Mesendoderm (in vitro differentiated cells): ENCODE results near the gene MATCAP1.

Source experiments
- DNase-seq: peaks from one replicate; pipeline ENCODE4 v3.0.0; 2013
- H2AK5ac ChIP-seq: 2 replicates; pipeline ENCODE4 v1.6.1; 2013; ENCODE audit warnings: low read length, inconsistent platforms
- H2BK120ac ChIP-seq: 2 replicates; pipeline ENCODE4 v1.6.1; 2013; ENCODE audit warnings: low read depth, mild to moderate bottlenecking, low read length, moderate library complexity, mixed read lengths
- H2BK15ac ChIP-seq: replicated peaks from 2 replicates; pipeline ENCODE4 v1.6.1; 2013; ENCODE audit warnings: low read depth, mild to moderate bottlenecking, moderate library complexity
- H2BK5ac ChIP-seq: 2 replicates; pipeline ENCODE4 v1.6.1; 2013; ENCODE audit warnings: low read length, inconsistent platforms
- H3K18ac ChIP-seq: 2 replicates; pipeline ENCODE4 v1.6.1; 2013; ENCODE audit warnings: mild to moderate bottlenecking, low read length, mixed read lengths
- H3K23ac ChIP-seq: one replicate; pipeline ENCODE4 v1.6.1; 2013; ENCODE audit warnings: low read length
- H3K27ac ChIP-seq: 2 replicates; pipeline ENCODE4 v1.5.1; 2013; ENCODE audit warnings: low read depth, mild to moderate bottlenecking, inconsistent platforms, low read length, moderate library complexity
- H3K27me3 ChIP-seq: 2 replicates; pipeline ENCODE4 v1.6.1; 2013; ENCODE audit warnings: low read length, control low read depth, mild to moderate bottlenecking, inconsistent platforms; ENCODE audit not compliant: insufficient read depth, poor library complexity
- H3K36me3 ChIP-seq: 2 replicates; pipeline ENCODE4 v1.6.1; 2013; ENCODE audit warnings: low read length, inconsistent platforms; ENCODE audit not compliant: control insufficient read depth, insufficient read depth
- H3K4ac ChIP-seq: one replicate; pipeline ENCODE4 v1.6.1; 2013; ENCODE audit warnings: low read depth, mild to moderate bottlenecking, low read length, moderate library complexity
- H3K4me1 ChIP-seq: 2 replicates; pipeline ENCODE4 v1.6.1; 2013; ENCODE audit warnings: low read depth, low read length, inconsistent platforms; ENCODE audit not compliant: control insufficient read depth
- H3K4me2 ChIP-seq: 2 replicates; pipeline ENCODE4 v1.6.1; 2013; ENCODE audit warnings: low read length
- H3K4me3 ChIP-seq: 2 replicates; pipeline ENCODE4 v1.5.1; 2013; ENCODE audit warnings: mild to moderate bottlenecking, low read length
- H3K56ac ChIP-seq: one replicate; pipeline ENCODE4 v1.6.1; 2013; ENCODE audit warnings: low read length
- H3K79me1 ChIP-seq: 2 replicates; pipeline ENCODE4 v1.6.1; 2013; ENCODE audit warnings: low read length, inconsistent platforms
- H3K79me2 ChIP-seq: 2 replicates; pipeline ENCODE4 v1.6.1; 2013; ENCODE audit warnings: mild to moderate bottlenecking, low read length; ENCODE audit not compliant: control insufficient read depth, insufficient read depth
- H3K9ac ChIP-seq: 2 replicates; pipeline ENCODE4 v1.6.1; 2013; ENCODE audit warnings: low read length, inconsistent platforms
- H4K5ac ChIP-seq: one replicate; pipeline ENCODE4 v1.6.1; 2013; ENCODE audit warnings: low read length
- H4K8ac ChIP-seq: one replicate; pipeline ENCODE4 v1.6.1; 2013; ENCODE audit warnings: low read depth, mild to moderate bottlenecking, control low read depth, low read length, moderate library complexity
- WGBS: extraction: QIAGEN DNeasy Blood & Tissue Kit; methylation state at CpG from one replicate; pipeline ENCODE4 v1.1.7; 2013; ENCODE audit warnings: low lambda C conversion rate, missing lambda C conversion rate; ENCODE audit not compliant: insufficient coverage; ENCODE audit errors: extremely low coverage; 5-methylcytosine and 5-hydroxymethylcytosine counted together

Gene MATCAP1

DNA sequence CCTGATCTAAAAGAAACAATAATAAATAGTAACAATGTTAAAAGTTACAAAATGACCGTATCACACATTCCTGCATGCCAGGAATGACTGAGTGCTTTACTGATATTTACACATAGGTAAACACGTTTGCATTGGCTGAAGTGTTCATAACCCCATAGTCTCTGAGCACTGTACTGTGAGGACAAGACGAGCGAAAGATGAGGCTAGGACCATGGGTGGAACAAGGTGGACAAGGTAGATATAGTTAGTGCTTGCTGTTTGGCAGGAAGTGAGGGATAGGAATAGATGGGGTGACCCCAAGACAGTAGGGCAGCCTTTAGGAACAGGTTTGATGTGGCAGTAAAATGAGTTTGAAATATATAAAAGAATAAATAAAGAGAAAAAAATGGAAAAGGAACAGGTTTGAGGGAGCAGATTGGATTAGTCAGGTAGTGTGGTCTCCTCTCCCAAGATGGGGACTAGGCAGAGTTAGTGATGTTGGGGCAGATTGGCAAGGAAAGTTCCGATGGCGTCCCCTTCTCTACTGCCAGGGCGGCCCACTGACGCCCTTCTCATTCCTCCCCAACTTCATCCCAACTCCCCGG is 7.7 kb upstream of the MATCAP1 start:
- H3K4me3 ChIP-seq, result no peak overlapping the region

DNA sequence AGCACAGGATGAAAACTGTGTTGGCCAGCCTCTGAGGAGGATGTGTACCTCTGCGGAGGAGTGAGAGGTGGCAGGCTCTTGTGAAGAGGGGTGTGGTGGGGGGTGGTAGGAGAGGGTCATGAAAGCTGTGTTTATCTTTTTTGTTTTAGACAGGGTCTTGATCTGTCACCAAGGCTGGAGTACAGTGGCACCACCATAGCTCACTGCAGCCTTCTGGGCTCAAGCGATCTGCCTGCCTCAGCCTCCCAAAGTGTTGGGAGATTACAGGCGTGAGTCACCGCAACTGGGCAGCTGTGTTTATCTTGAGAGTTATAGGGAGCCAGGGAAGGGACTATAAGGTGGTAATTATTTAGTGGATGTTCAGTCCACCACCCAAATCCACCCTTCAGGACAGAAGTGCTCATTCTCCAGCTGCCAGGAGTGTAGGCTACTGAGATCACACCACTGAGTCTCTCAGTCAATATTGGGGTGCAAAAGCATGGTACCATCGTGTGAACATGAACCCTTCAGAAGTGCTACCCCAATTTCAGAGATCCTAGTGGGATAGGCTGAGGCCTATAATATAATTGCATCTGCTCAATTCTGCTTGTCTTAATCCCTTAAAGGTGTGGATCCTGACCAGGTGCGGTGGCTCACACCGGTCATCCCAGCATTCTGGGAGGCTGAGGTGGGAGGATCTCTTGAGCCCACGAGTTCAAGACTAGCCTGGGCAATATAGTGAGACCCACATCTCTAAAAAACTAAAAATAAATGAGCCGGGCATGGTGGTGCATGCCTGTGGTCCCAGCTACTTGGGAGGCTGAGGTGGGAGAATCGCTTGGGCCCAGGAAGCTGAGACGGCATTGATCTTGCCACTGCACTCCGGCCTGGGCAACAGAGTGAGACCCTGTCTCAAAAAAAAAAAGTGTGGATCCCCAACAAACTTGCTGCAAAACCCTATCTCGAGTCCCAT is 7.0 kb upstream of the MATCAP1 start:
- WGBS, result no CpG with 5 or more reads among the region's 13 CpGs
- no peak overlapping the region for H2BK15ac ChIP-seq
- no peak overlapping the region for H3K23ac ChIP-seq
- peaks cover 16% of the 10 kb centered on the region for H3K79me1 ChIP-seq
- no peak overlapping the region for H4K5ac ChIP-seq
- no peak overlapping the region for H3K4me3 ChIP-seq
- H4K8ac ChIP-seq, result no peak overlapping the region
- peaks cover 24% of the 10 kb centered on the region for H3K79me2 ChIP-seq
- H2BK120ac ChIP-seq, result no peak overlapping the region
- peak overlapping the region; percentile 60 for H3K56ac ChIP-seq
- no peak overlapping the region for H3K18ac ChIP-seq
- H3K4ac ChIP-seq, result no peak overlapping the region
- DNase-seq, result no peak
- no peak overlapping the region for H2AK5ac ChIP-seq
- H3K36me3 ChIP-seq, result peaks cover 10% of the 10 kb centered on the region
- H3K4me2 ChIP-seq, result no peak overlapping the region
- peaks cover 3% of the 10 kb centered on the region for H3K4me1 ChIP-seq
- no peak overlapping the region for H2BK5ac ChIP-seq
- H3K27ac ChIP-seq, result no peak overlapping the region
- no peaks in the 10 kb centered on the region for H3K27me3 ChIP-seq
- H3K9ac ChIP-seq, result no peak overlapping the region

More for the DNA sequence above, 7.7 kb upstream of the MATCAP1 start:
- no peak overlapping the region for H3K18ac ChIP-seq
- H2BK15ac ChIP-seq, result no peak overlapping the region
- no peak overlapping the region for H2BK5ac ChIP-seq
- H3K4me1 ChIP-seq, result peaks cover 3% of the 10 kb centered on the region
- peak overlapping the region; percentile 28 for H3K9ac ChIP-seq
- peaks cover 16% of the 10 kb centered on the region for H3K79me1 ChIP-seq
- H3K79me2 ChIP-seq, result peaks cover 24% of the 10 kb centered on the region
- no peak for DNase-seq
- H3K27me3 ChIP-seq, result no peaks in the 10 kb centered on the region
- peak overlapping the region; percentile 11 for H2AK5ac ChIP-seq
- peaks cover 17% of the 10 kb centered on the region for H3K36me3 ChIP-seq
- H2BK120ac ChIP-seq, result no peak overlapping the region
- WGBS, result no CpG with 5 or more reads among the region's 9 CpGs
- no peak overlapping the region for H3K27ac ChIP-seq
- H3K56ac ChIP-seq, result peak overlapping the region; percentile 73
- H4K8ac ChIP-seq, result no peak overlapping the region
- H3K23ac ChIP-seq, result no peak overlapping the region
- H3K4ac ChIP-seq, result no peak overlapping the region
- H4K5ac ChIP-seq, result peak overlapping the region; percentile 21
- peak overlapping the region; percentile 21 for H3K4me2 ChIP-seq

DNA sequence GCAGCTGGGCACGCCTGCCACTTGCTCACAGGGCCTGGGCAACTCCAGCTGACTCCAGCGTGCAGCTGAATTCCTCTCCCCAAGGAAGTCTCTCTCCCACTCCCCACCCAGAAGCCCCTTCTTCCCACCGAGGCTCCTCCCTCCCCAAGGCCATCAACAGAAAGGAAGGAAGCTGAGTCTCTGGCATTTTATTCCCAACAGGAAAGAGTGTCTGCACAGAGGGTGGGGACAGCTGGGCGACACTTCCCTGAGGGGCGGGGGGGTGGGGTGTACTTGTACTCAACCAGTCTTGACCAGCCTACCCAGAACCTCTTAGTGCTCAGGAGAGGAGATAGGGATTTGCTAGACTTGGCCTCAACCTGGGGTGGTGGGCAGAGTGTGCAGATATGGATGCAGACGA is 6.3 kb upstream of the MATCAP1 start, which contains the start of gene EXOC3L1:
EXOC3L1 (minus strand) TSS at position 96 of the 400 bp plus-strand sequence. CDS start 460 bp downstream, outside the sequence.
- Histone ChIP-seq H4K5ac (no peak within 1 kb of the TSS), H3K23ac (no peak within 1 kb of the TSS), H4K8ac (no peak within 1 kb of the TSS), H3K27ac (no peak within 1 kb of the TSS), H3K4ac (no peak within 1 kb of the TSS), H3K9ac (peak within 1 kb of the TSS; percentile 19), H3K18ac (no peak within 1 kb of the TSS), H3K36me3 (peaks cover 6% of the 10 kb centered on the region), H3K4me3 (no peak within 1 kb of the TSS), H2BK120ac (no peak within 1 kb of the TSS), H2BK5ac (no peak within 1 kb of the TSS), H3K4me1 (peaks cover 3% of the 10 kb centered on the region), H3K56ac (peak within 1 kb of the TSS; percentile 67), H3K27me3 (no peaks in the 10 kb centered on the region), H2BK15ac (no peak within 1 kb of the TSS), H3K4me2 (no peak within 1 kb of the TSS), H3K79me1 (peaks cover 16% of the 10 kb centered on the region), H2AK5ac (no peak within 1 kb of the TSS), H3K79me2 (peaks cover 24% of the 10 kb centered on the region)
- WGBS, result no CpG with 5 or more reads among the region's 6 CpGs
- DNase-seq, result peak; percentile 54

DNA sequence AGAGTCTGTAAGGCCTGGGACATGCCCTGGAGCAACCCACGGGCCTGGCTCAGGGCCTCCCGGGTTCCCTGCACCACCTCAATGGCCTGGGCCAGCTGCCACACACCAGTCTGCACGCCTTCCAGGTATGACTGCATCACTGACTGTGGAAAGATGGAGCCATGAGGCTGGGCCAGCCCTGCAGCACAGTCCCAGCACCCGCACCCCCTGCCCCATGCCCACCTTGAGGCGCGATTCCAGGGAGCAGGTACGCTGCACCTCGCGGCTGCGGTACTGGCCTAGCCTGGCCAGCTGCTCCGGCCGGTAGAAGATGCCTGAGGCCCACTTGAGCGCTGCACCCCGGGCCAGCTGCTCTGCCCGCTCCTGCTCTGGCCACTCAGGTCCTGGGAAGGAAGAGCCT is 5.0 kb upstream of the MATCAP1 start:
- no peak for DNase-seq
- no peak overlapping the region for H2AK5ac ChIP-seq
- H3K79me1 ChIP-seq, result peaks cover 9% of the 10 kb centered on the region
- no peak overlapping the region for H2BK15ac ChIP-seq
- no peak overlapping the region for H3K4ac ChIP-seq
- H3K4me1 ChIP-seq, result peaks cover 3% of the 10 kb centered on the region
- H3K79me2 ChIP-seq, result peaks cover 17% of the 10 kb centered on the region
- no peak overlapping the region for H2BK120ac ChIP-seq
- no peak overlapping the region for H3K56ac ChIP-seq
- no peak overlapping the region for H2BK5ac ChIP-seq
- no peak overlapping the region for H3K27ac ChIP-seq
- H3K36me3 ChIP-seq, result no peaks in the 10 kb centered on the region
- no peak overlapping the region for H3K23ac ChIP-seq
- H3K4me2 ChIP-seq, result no peak overlapping the region
- H3K4me3 ChIP-seq, result no peak overlapping the region
- H3K18ac ChIP-seq, result no peak overlapping the region
- no peak overlapping the region for H4K8ac ChIP-seq
- no peak overlapping the region for H4K5ac ChIP-seq
- no CpG with 5 or more reads among the region's 15 CpGs for WGBS
- no peak overlapping the region for H3K9ac ChIP-seq
- H3K27me3 ChIP-seq, result no peaks in the 10 kb centered on the region

DNA sequence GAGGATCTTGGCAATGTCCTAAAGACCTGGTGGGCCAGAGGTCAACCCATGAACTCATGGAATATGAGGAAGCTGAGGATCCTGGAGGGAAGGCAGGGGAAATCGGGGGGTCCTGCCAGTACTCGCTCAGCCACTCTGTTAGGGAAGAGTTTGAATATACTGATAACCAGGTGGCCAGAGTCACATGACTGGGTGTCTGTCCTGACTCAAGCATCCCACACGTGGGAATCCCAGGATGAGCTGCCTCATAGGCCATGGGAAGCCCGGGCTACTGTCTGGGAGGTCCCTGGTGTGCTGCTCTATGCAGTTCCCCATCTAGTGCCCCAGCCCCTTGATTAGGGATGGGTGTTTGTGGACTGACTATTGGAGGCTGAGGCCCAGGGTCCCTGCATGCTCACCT is 4.6 kb upstream of the MATCAP1 start:
- Histone ChIP-seq H3K18ac (no peak overlapping the region), H3K27me3 (no peaks in the 10 kb centered on the region), H3K27ac (no peak overlapping the region), H3K23ac (no peak overlapping the region), H3K56ac (no peak overlapping the region), H3K9ac (no peak overlapping the region), H3K4ac (no peak overlapping the region), H3K36me3 (no peaks in the 10 kb centered on the region), H3K4me1 (peaks cover 3% of the 10 kb centered on the region), H4K8ac (no peak overlapping the region), H2BK120ac (no peak overlapping the region), H3K79me2 (peaks cover 12% of the 10 kb centered on the region), H2BK15ac (no peak overlapping the region), H4K5ac (no peak overlapping the region), H3K4me3 (no peak overlapping the region), H2BK5ac (no peak overlapping the region), H3K79me1 (peaks cover 6% of the 10 kb centered on the region), H2AK5ac (no peak overlapping the region), H3K4me2 (no peak overlapping the region)
- DNase-seq, result no peak
- WGBS, result no CpG with 5 or more reads among the region's 4 CpGs
